A673 (cell line): ENCODE data around the gene GLT6D1. TPM values are rescaled to one million over a fixed set of nuclear protein-coding genes. Genes with fewer than 3 reads are reported as not detected.

Experiments
- BruUV-seq: library from RNA; stranded (reverse); fragments of 400-500 nt; replicated peaks from 2 replicates; lab custom pipeline; 2021; lab: Mats Ljungman, UMichigan
- CTCF ChIA-PET: fragments of 300-600 bp; sonication (Branson Sonifier 250); formaldehyde crosslinking; loops from one replicate; lab custom pipeline; 2022; ENCODE audit warnings: antibody characterized with exemption; lab: Charles Lee
- POLR2A ChIA-PET: fragments of 300-600 bp; sonication (Branson Sonifier 250); formaldehyde crosslinking; loops from one replicate; lab custom pipeline; 2022; ENCODE audit warnings: antibody characterized with exemption; ENCODE audit not compliant: low non-redundant PET; lab: Charles Lee
- DNase-seq: peaks from one replicate; pipeline ENCODE4 v3.0.0-alpha.2; 2015; ENCODE audit warnings: low spot score
- H3K27ac ChIP-seq: fragments of 200-600 bp; sonication (generic); 2 replicates; pipeline ENCODE4 v1.5.1; 2016; ENCODE audit warnings: mixed run types, low read depth, mild to moderate bottlenecking, mixed read lengths, antibody characterized with exemption, low read length; ENCODE audit not compliant: poor library complexity, severe bottlenecking
- H3K27me3 ChIP-seq: fragments of 200-600 bp; sonication (generic); replicated peaks from 2 replicates; pipeline ENCODE4 v1.6.1; 2017; ENCODE audit warnings: mixed run types, low read depth, mild to moderate bottlenecking, mixed read lengths, antibody characterized with exemption, low read length; ENCODE audit not compliant: insufficient read depth, poor library complexity
- H3K36me3 ChIP-seq: fragments of 200-600 bp; sonication (generic); 2 replicates; pipeline ENCODE4 v1.6.1; 2016; ENCODE audit warnings: mixed run types, mild to moderate bottlenecking, mixed read lengths, antibody characterized with exemption, low read length; ENCODE audit not compliant: insufficient read depth, poor library complexity, severe bottlenecking
- H3K4me1 ChIP-seq: fragments of 200-600 bp; sonication (generic); 2 replicates; pipeline ENCODE4 v1.6.1; 2017; ENCODE audit warnings: mixed run types, mild to moderate bottlenecking, mixed read lengths, antibody characterized with exemption, low read length; ENCODE audit not compliant: insufficient read depth, poor library complexity, severe bottlenecking
- H3K4me3 ChIP-seq: fragments of 200-600 bp; sonication (generic); 2 replicates; pipeline ENCODE4 v1.5.1; 2016; ENCODE audit warnings: low read depth, mixed run types, mild to moderate bottlenecking, mixed read lengths, low read length; ENCODE audit not compliant: poor library complexity, severe bottlenecking
- H3K9me3 ChIP-seq: fragments of 200-600 bp; sonication (generic); 2 replicates; pipeline ENCODE4 v1.6.1; 2016; ENCODE audit warnings: mixed run types, low read depth, mild to moderate bottlenecking, mixed read lengths, antibody characterized with exemption, low read length; ENCODE audit not compliant: poor library complexity, severe bottlenecking
- EZH2 ChIP-seq: fragments of 200-600 bp; sonication (generic); IDR thresholded peaks from 2 replicates; pipeline ENCODE4 v1.6.1; 2017; ENCODE audit warnings: borderline replicate concordance, low read depth, mild to moderate bottlenecking, mixed read lengths, antibody characterized with exemption, low read length; ENCODE audit not compliant: poor library complexity, severe bottlenecking
- intact Hi-C: fragments of 100-400 bp; cut with micrococcal nuclease; formaldehyde crosslinking; loops from one replicate; pipeline ENCODE4 v1.10.0; 2022; ENCODE audit not compliant: unreplicated experiment
- total RNA-seq: library from RNA; stranded (reverse); gene quantifications from 2 replicates; pipeline ENCODE4 v1.2.3, GENCODE V29; 2021
- TF ChIP-seq, protein P1 (sequence below): fragments of 300-800, 200-600 bp; sonication (generic); conservative IDR thresholded peaks from 2 replicates; pipeline ENCODE4 v1.5.1; 2017; ENCODE audit warnings: low read depth, mild to moderate bottlenecking, antibody characterized with exemption, low read length, moderate library complexity, mixed read lengths

Gene GLT6D1
- total RNA-seq, 1 experiment from 2014 or later = not detected

DNA sequence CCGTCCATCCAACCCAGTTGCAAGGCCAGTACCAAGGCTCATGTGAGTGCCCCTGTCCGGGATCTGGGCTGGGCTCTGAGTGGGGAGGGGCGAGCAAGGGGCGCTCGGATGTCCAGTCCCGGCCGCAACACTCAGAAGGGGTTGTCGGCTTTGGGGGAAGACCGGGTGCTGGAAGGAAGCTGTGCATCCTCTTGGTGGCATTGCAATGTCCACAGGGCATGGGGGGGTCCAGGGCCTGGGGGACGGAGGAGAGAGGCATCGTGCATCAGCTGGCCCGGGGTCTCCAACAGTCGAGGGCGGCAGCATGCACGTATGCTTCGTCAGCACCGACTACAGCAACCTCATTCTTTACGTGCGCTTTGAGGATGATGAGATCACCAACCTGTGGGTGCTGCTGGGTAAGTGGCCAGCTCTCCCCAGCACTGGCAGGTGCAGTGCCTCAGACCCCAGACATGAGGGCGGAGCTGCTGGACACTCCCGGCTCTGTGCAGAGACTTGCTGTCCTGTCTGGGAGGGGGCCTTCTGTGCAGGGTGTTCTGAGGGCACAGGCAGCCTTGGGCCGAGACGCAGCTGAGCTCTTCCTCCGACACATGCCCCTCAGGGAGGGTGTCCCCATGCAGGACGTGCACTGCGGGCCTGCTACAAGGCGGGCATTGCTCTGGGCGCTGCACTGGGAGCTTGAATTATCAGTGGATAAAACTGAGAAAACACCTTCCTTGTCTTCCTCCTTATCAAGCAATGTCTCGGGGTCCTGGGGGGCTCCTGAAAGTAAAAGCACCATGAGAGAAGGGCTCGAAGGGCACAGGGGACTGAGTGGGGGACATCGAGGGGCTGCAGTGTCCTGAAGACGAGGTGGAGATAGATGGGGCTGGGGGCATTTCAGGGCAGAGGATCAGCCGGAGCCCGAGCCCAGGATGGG is 22.5 kb downstream of the GLT6D1 start:
- TF ChIP-seq EZH2 = no peak
- TF ChIP-seq, protein P1, sequence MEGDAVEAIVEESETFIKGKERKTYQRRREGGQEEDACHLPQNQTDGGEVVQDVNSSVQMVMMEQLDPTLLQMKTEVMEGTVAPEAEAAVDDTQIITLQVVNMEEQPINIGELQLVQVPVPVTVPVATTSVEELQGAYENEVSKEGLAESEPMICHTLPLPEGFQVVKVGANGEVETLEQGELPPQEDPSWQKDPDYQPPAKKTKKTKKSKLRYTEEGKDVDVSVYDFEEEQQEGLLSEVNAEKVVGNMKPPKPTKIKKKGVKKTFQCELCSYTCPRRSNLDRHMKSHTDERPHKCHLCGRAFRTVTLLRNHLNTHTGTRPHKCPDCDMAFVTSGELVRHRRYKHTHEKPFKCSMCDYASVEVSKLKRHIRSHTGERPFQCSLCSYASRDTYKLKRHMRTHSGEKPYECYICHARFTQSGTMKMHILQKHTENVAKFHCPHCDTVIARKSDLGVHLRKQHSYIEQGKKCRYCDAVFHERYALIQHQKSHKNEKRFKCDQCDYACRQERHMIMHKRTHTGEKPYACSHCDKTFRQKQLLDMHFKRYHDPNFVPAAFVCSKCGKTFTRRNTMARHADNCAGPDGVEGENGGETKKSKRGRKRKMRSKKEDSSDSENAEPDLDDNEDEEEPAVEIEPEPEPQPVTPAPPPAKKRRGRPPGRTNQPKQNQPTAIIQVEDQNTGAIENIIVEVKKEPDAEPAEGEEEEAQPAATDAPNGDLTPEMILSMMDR = no peak
- Histone ChIP-seq H3K4me3 (no peak overlapping the region), H3K27ac (no peak overlapping the region), H3K9me3 (no peaks in the 10 kb centered on the region), H3K4me1 (no peaks in the 10 kb centered on the region), H3K36me3 (no peaks in the 10 kb centered on the region), H3K27me3 (peaks cover 21% of the 10 kb centered on the region)
- ChIA-PET CTCF (interaction anchor here (1.1 kb wide), 1 partner anchor 16 kb away, joined by 3 read pairs; no protein-coding TSS in a partner anchor), POLR2A (no interaction called here)
- DNase-seq = no peak
- no TSS peak for BruUV-seq
- intact Hi-C loops = no loop called here

DNA sequence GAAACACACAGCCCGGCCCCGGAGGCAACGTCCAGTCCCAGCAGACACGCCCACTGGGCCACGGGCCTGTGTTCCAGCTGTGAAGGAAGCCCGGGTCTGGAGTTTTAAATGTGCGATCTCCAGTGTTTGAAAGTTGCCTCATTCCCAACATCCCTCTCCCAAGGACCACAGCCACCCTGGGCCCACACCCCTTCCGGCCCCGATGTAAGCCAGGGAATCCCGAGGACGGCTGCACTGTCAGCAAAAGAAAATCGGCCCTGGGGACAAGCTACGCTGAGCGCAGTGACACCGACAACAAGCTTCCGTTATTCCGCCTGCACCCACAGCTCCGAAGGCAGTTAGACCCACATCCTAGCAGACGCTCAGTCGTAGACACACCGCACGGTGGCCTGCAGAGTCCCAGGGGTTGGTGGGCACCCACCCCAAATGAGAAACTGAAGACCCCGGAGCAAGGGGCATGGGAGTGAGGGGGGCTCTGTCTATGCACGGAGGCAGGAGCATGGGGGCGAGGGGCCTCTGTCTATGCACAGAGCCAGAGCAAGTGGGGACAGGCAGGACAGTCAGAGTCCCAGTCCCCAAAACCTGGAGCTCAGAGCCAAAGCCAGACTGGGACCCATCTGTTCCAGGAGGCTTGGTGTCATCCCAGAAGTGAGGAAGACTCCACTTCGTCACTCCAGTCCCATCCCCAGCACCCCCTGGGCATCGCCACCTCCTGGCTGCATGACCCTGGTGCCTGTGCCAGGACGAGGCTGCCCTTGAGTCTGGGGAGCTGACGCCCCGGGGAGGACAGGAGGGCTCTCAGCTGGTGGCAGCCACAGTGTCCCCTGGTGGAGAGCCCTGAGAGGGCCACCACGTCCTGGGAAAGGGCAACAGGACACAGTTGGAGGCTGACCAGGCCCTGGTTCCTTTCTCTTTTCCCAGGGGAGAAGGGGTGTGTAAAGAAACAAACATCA is 23.4 kb downstream of the GLT6D1 start:
- TF ChIP-seq, protein P1 = no peak
- no peak for TF ChIP-seq EZH2
- Histone ChIP-seq H3K4me1 (no peaks in the 10 kb centered on the region), H3K27ac (no peak overlapping the region), H3K27me3 (peaks cover 12% of the 10 kb centered on the region), H3K36me3 (no peaks in the 10 kb centered on the region), H3K9me3 (no peaks in the 10 kb centered on the region), H3K4me3 (no peak overlapping the region)
- CTCF ChIA-PET = interaction anchor here (1.1 kb wide), 1 partner anchor 15 kb away, joined by 3 read pairs; no protein-coding TSS in a partner anchor
- POLR2A ChIA-PET = no interaction called here
- DNase-seq = no peak
- intact Hi-C loops = no loop called here
- no TSS peak for BruUV-seq
